HepG2 (cell line): ENCODE measurements around the gene DDI2.

Source experiments
- EHMT2 ChIP-seq: fragments of 200-600 bp; sonication (generic); IDR thresholded peaks from 2 replicates; pipeline ENCODE4 v1.7.0; 2017; ENCODE audit warnings: antibody characterized with exemption, low read depth, low read length, borderline replicate concordance
- NFYB ChIP-seq: sonication (generic); formaldehyde crosslinking; IDR thresholded peaks from 2 replicates; pipeline ENCODE4 v1.4.0; 2020; ENCODE audit warnings: missing genetic modification reagents

- TF ChIP-seq NFYB (no peak), EHMT2 (no peak)
Observed at GRCh38 chr1:15620902-15621682, 3.8 kb downstream of the DDI2 start.
